HG02588 (cell line): ENCODE measurements around the gene EML1.
A peak's percentile ranks its signal among the peaks of the same experiment; 100 is the strongest.

ENCODE experiments used
- ATAC-seq: cut with Tn5 transposase; IDR thresholded peaks from one replicate; pipeline ENCODE4 v1.9.1; 2021; ENCODE audit warnings: mild to moderate bottlenecking, moderate library complexity; ENCODE audit not compliant: unreplicated experiment

EML1 gene

GRCh38 chr14:99952453-99952852 lies 159.2 kb downstream of the EML1 start:
- no peak for ATAC-seq

- no peak for ATAC-seq
Measured at GRCh38 chr14:99955826-99956455, 162.7 kb downstream of the EML1 start.

- no peak for ATAC-seq
Measured at GRCh38 chr14:99958380-99958779, 165.2 kb downstream of the EML1 start.

- no peak for ATAC-seq
Measured at GRCh38 chr14:99961826-99962518, 168.8 kb downstream of the EML1 start.

- ATAC-seq, result no peak
Measured at GRCh38 chr14:99964979-99965378, 171.8 kb downstream of the EML1 start.

GRCh38 chr14:99966037-99966835 lies 173.0 kb downstream of the EML1 start:
- no peak for ATAC-seq

GRCh38 chr14:99966912-99967311 lies 173.7 kb downstream of the EML1 start:
- ATAC-seq, result no peak

GRCh38 chr14:99968191-99968920 lies 175.1 kb downstream of the EML1 start:
- ATAC-seq, result no peak

GRCh38 chr14:99968941-99969340 lies 175.7 kb downstream of the EML1 start:
- no peak for ATAC-seq

GRCh38 chr14:99969673-99970322 lies 176.6 kb downstream of the EML1 start:
- no peak for ATAC-seq

- ATAC-seq, result peak; percentile 67
Measured at GRCh38 chr14:99971087-99971940, 178.1 kb downstream of the EML1 start.

GRCh38 chr14:99971941-99972747 lies 178.9 kb downstream of the EML1 start:
- peak; percentile 24 for ATAC-seq

- ATAC-seq, result no peak
Measured at GRCh38 chr14:99972748-99973466, 179.7 kb downstream of the EML1 start.

GRCh38 chr14:99975190-99975589 lies 182.0 kb downstream of the EML1 start:
- ATAC-seq, result no peak

GRCh38 chr14:99976021-99976420 lies 182.8 kb downstream of the EML1 start:
- ATAC-seq, result no peak

GRCh38 chr14:99976681-99977080 lies 183.5 kb downstream of the EML1 start:
- no peak for ATAC-seq

- no peak for ATAC-seq
Measured at GRCh38 chr14:99980299-99980698, 187.1 kb downstream of the EML1 start.

GRCh38 chr14:99981806-99982205 lies 188.6 kb downstream of the EML1 start:
- ATAC-seq, result no peak
